SHP77 (cell line): ENCODE results near the gene CD1B.
"Not testable (repeated sequence)": the region's sequence is repeated elsewhere in the genome, so short reads cannot be mapped to it uniquely, and the experiment has no call there.

ENCODE experiments used
- DNase-seq, 2 experiments: peaks; one replicate each; lab custom pipeline; 2025; lab: John Stamatoyannopoulos, UW

Gene CD1B

GRCh38 chr1:158328426-158328825 is 2.9 kb downstream of the CD1B start:
- DNase-seq, result no peak

DNA sequence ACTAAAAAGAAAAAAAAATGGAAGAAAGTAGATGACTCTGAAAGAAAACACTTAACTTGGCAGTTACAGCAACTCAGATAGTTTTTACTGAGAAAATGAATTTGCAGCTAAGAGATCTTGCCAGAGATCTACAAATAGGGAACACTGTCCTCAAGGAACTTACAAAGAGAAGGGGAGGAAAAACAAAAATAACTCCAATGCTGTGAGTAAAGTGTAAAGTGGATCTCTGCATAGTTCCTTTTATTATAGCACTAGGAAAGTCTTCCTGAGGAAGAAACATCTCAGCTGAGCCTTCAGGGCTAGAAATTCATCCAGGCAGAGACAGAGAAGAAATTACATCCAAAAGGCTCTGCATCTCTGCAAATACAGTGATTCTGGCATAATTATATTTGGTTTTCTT is 3.9 kb downstream of the CD1B start:
- no peak for DNase-seq

- DNase-seq, result no peak
Observed at GRCh38 chr1:158324395-158324794, 6.9 kb downstream of the CD1B start.

DNA sequence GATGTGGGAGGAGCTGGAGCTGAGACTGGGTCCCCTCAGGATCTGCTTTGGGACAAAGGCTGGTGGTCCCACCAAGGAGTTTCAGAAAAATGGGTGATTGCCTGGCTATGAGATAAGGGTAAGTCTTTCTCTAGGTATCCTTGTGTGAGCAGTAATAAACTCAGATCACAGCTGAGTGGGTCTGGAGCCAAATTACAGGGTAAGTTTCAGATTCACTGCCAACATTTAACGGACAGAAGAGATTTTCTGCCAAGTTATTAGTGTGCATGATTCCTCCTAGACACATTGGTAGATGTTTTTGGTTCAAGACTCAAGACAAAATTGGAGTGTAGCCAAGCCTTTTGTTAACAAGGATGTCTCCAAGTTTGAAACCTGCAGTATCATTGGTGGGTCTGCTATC is 7.5 kb downstream of the CD1B start:
- DNase-seq, result no peak

GRCh38 chr1:158311066-158311465 is 20.3 kb downstream of the CD1B start:
- DNase-seq, result no peak

DNA sequence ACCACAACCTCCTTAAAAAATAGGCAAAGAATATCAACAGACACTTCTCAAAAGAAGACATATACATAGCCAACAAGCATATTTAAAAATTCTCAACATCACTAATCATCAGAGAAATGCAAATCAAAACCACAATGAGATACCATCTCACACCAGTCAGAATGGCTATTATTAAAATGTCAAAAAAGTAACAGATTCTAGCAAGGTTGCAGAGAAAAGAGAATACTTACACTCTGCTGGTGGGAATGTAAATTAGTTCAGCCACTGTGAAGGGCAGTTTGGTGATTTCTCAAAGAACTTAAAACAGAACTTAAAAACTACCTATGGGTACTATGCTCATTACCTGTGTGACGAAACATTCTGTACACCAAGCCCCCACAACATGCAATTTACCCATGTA is 20.7 kb downstream of the CD1B start:
- no peak for DNase-seq

- no peak for DNase-seq
Observed at GRCh38 chr1:158295791-158296190, 35.5 kb downstream of the CD1B start.

DNA sequence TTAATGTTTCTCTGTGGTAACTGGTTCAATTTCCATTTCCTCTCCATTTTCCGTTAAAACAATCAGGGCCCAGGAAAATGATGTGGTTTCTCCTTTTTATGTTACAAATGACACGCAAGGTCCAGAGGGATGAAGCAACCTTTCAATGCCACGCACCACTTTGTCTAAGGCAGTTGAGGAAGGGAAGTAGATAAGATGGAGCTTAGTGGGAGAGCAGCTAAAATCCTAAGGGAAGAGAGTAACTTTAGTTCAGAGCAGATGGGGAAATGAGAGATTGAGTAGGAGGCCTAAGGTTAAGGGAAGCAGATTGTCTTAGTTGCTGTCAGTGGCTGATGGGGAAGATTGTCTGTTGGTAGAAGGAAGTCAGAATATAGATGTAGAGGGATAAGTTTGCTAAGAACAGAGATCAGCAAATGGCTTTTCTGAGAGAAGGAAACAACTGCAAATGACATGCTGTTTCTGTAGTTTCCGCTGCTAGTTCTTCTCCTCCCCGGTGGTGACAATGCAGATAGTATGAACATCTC is 40.9 kb downstream of the CD1B start:
- no peak for DNase-seq

GRCh38 chr1:158289811-158290210 is 41.5 kb downstream of the CD1B start, which contains the start of gene CD1C:
Gene CD1C (plus strand): TSS chr1:158289923. CDS start chr1:158290065, 142 bp downstream.
- DNase-seq, result no peak

DNA sequence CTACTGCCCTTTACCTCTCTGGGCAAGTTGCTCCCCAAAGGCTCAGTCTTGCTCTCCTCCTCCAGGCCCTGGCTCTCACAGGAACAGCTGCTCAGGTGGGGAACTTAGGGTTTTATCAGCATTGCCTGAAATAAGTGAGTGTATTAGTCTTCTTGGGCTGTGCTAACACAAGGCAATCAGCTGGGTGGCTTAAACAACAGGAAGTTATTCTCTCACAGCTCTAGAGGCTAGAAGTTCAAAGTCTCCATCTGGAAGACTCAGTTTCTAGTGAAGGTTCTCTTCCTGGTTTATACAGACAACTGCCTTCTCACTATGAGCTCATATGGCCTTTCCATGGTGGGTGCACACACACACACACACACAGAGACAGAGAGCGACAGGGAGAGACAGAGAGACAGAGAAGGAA is 44.4 kb downstream of the CD1B start:
- no peak for DNase-seq

DNA sequence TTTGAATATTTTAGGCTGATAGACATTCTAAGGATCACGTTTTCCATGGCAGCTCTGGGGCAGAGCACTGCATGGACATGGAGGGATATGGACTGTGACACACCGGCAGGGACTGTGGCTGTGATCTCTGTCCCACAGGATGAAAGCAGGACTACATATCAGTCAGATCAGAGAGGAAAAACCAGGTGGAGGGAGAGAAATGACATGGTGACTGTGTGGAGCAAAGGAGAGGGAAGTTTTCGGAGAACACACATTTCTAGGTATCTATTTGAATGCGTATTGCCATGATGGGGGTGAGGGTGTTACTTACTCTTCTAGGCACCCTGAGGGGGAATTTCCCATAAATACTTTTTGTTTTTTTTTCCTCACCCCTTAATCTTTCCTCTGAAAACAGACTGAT is 44.8 kb downstream of the CD1B start:
- no peak for DNase-seq

DNA sequence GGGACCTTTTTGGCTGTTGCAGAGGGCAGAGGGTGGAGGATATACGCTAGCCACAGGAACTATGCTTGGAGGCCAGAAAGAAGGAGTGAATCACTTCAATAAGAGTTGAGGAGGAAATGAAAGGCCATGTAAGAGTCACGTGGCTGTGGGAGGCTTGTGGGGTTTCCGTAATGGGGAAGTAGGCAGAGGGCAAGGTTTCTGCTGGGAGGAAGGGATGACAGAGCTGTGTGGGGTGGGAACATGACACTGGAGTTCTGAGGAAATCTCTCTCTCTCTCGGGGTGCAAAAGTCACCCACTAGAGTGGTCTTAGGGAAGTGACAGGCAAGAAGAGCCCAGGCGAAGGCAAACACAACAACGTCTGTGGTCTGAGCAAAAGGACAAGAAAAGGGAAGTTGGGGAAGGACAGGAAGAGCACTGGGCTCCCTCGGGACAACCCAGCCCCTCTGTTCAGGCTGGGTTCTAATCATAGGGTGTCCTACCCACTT is 45.5 kb downstream of the CD1B start:
- no peak for DNase-seq

- DNase-seq, result no peak
Observed at GRCh38 chr1:158283965-158284364, 47.4 kb downstream of the CD1B start.

- not testable (repeated sequence) for DNase-seq
Observed at GRCh38 chr1:158282421-158282820, 48.9 kb downstream of the CD1B start.
